VCaP (cell line): Measurements from ENCODE around the gene RUNX2.

Source experiments
- H3K27ac ChIP-seq: fragments of 450-650 bp; 2 replicates; pipeline ENCODE4 v1.5.1; 2017
- TF ChIP-seq, protein P1 (sequence below): fragments of 450-650 bp; conservative IDR thresholded peaks from 2 replicates; pipeline ENCODE4 v1.5.1; 2017; ENCODE audit warnings: mild to moderate bottlenecking, moderate library complexity

The RUNX2 gene

GRCh38 chr6:45616209-45616608, 288.1 kb downstream of the RUNX2 start:
- no peak overlapping the region for H3K27ac ChIP-seq
- TF ChIP-seq, protein P1, sequence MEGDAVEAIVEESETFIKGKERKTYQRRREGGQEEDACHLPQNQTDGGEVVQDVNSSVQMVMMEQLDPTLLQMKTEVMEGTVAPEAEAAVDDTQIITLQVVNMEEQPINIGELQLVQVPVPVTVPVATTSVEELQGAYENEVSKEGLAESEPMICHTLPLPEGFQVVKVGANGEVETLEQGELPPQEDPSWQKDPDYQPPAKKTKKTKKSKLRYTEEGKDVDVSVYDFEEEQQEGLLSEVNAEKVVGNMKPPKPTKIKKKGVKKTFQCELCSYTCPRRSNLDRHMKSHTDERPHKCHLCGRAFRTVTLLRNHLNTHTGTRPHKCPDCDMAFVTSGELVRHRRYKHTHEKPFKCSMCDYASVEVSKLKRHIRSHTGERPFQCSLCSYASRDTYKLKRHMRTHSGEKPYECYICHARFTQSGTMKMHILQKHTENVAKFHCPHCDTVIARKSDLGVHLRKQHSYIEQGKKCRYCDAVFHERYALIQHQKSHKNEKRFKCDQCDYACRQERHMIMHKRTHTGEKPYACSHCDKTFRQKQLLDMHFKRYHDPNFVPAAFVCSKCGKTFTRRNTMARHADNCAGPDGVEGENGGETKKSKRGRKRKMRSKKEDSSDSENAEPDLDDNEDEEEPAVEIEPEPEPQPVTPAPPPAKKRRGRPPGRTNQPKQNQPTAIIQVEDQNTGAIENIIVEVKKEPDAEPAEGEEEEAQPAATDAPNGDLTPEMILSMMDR: no peak

DNA sequence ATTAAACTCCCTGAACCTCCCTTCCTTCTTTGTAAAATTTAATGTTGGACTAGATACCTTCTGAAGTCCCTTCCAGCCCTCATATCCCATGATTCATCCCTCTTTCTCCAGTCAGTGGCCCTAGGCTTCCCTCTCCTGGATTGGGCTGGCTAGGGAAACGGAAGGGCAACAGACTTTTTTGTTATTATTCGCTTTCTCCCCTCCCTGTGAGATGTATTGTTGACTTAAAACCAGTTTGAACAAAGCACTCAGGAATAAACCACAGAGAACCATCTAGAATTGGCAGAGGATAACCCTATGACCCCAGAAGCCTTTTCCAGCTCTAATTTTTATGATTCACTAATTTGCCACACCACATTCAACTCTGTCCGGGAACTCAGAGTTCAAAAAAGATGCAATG, 289.3 kb downstream of the RUNX2 start:
- H3K27ac ChIP-seq: no peak overlapping the region
- TF ChIP-seq, protein P1: no peak

GRCh38 chr6:45618259-45618658, 290.1 kb downstream of the RUNX2 start:
- H3K27ac ChIP-seq: no peak overlapping the region
- TF ChIP-seq, protein P1: no peak

GRCh38 chr6:45619211-45619760, 291.2 kb downstream of the RUNX2 start:
- no peak overlapping the region for H3K27ac ChIP-seq
- TF ChIP-seq, protein P1: no peak

GRCh38 chr6:45619994-45620471, 291.9 kb downstream of the RUNX2 start:
- TF ChIP-seq, protein P1: no peak
- no peak overlapping the region for H3K27ac ChIP-seq

DNA sequence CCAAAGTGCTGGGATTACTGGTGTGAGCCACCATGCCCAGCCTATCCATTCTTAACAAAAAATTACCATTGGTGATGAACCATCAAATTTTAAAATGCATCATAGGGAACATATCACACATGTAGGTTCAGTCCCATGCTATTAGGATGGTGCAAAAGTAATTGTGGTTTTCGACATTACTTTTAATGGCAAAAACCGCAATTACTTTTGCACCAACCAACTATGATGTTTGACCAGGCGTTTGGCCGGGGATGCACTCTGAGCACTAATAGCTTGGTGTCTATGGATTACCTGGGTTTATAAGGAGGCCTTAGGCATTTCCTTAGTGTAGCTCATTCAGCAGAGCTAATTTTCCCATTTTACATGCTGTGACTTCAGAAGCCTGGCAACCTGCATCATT, 296.1 kb downstream of the RUNX2 start:
- no peak overlapping the region for H3K27ac ChIP-seq
- TF ChIP-seq, protein P1: no peak

- TF ChIP-seq, protein P1: no peak
- no peak overlapping the region for H3K27ac ChIP-seq
Measured at GRCh38 chr6:45625191-45625664, 297.1 kb downstream of the RUNX2 start.
